Prostate gland (tissue), 2 donors: ENCODE results near the gene APC. TPM values are rescaled to one million over a fixed set of nuclear protein-coding genes. Genes with fewer than 3 reads are reported as not detected.

Experiments used
- DNase-seq: peaks from one replicate; pipeline ENCODE4 v3.0.0-alpha.2; 2019; ENCODE audit warnings: low spot score
- H3K27ac ChIP-seq, 2 donors: fragments of 200-600 bp; sonication (generic); 2 replicates each; pipeline ENCODE4 v1.5.1; 2017 to 2019
- H3K27me3 ChIP-seq: fragments of 200-600 bp; sonication (generic); replicated peaks from 2 replicates; pipeline ENCODE4 v1.5.1; 2019; ENCODE audit not compliant: insufficient read depth
- H3K36me3 ChIP-seq, 2 donors: fragments of 200-600 bp; sonication (generic); 1 replicate in 1 of 2; 2 replicates in 1 of 2; pipeline versions ENCODE4 v1.5.1 to v1.8.1; 2017 to 2019
- H3K4me1 ChIP-seq: fragments of 200-600 bp; sonication (generic); replicated peaks from 2 replicates; pipeline ENCODE4 v1.5.1; 2019
- H3K4me3 ChIP-seq, 2 donors: fragments of 200-600 bp; sonication (generic); 2 replicates each; pipeline ENCODE4 v1.5.1; 2017 to 2019
- H3K9me3 ChIP-seq: fragments of 200-600 bp; sonication (generic); 2 replicates; pipeline ENCODE4 v1.5.1; 2017
- POLR2A ChIP-seq: fragments of 450-650 bp; IDR thresholded peaks from one replicate; pipeline ENCODE4 v1.6.1; 2016; ENCODE audit warnings: antibody characterized with exemption, mild to moderate bottlenecking
- POLR2AphosphoS5 ChIP-seq: sonication (generic); formaldehyde crosslinking; IDR thresholded peaks from one replicate; pipeline ENCODE4 v1.6.1; 2017; ENCODE audit warnings: antibody characterized with exemption
- WGBS: methylation state at CpG from one replicate; pipeline ENCODE4 v1.1.5; 2018; 5-methylcytosine and 5-hydroxymethylcytosine counted together
- intact Hi-C: fragments of 100-400 bp; cut with DNase I; formaldehyde crosslinking; loops from one replicate; pipeline ENCODE4 v1.14.2; 2022
- total RNA-seq, 2 donors: library from RNA; depleted of rRNA; stranded (reverse); fragments of >200 nt; gene quantifications; one replicate each; pipeline ENCODE4 v1.1.0, GENCODE V29; 2016
- TF ChIP-seq, protein P1 (sequence below), 4 experiments: fragments of 200-600 bp in 2 of 4; fragments of 450-650 bp in 2 of 4; sonication (generic) in 2 of 4; IDR thresholded peaks; 1 replicate in 3 of 4; 2 replicates in 1 of 4; pipeline ENCODE4 v1.5.1; 2016 to 2019; ENCODE audit warnings: antibody characterized with exemption in 4 of 4, mild to moderate bottlenecking in 2 of 4, moderate library complexity in 2 of 4

The APC gene
- total RNA-seq, 2 donors from 2014 or later: 37.6 to 84.1 TPM

- Histone ChIP-seq H3K27ac (no peak overlapping the region), H3K9me3 (no peaks in the 10 kb centered on the region), H3K36me3 (no peaks in the 10 kb centered on the region), H3K27me3 (no peaks in the 10 kb centered on the region), H3K4me3 (no peak overlapping the region), H3K4me1 (no peaks in the 10 kb centered on the region)
- DNase-seq: no peak
- intact Hi-C loops: no loop called here
- TF ChIP-seq, protein P1, sequence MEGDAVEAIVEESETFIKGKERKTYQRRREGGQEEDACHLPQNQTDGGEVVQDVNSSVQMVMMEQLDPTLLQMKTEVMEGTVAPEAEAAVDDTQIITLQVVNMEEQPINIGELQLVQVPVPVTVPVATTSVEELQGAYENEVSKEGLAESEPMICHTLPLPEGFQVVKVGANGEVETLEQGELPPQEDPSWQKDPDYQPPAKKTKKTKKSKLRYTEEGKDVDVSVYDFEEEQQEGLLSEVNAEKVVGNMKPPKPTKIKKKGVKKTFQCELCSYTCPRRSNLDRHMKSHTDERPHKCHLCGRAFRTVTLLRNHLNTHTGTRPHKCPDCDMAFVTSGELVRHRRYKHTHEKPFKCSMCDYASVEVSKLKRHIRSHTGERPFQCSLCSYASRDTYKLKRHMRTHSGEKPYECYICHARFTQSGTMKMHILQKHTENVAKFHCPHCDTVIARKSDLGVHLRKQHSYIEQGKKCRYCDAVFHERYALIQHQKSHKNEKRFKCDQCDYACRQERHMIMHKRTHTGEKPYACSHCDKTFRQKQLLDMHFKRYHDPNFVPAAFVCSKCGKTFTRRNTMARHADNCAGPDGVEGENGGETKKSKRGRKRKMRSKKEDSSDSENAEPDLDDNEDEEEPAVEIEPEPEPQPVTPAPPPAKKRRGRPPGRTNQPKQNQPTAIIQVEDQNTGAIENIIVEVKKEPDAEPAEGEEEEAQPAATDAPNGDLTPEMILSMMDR (IDR thresholded peaks at IDR 0.05): no peak
- no peak for TF ChIP-seq POLR2A
- TF ChIP-seq POLR2AphosphoS5: no peak
- 80% methylated on average over 3 of the region's 3 CpGs for WGBS
Measured at GRCh38 chr5:112776301-112776856, 38.7 kb downstream of the APC start.

DNA sequence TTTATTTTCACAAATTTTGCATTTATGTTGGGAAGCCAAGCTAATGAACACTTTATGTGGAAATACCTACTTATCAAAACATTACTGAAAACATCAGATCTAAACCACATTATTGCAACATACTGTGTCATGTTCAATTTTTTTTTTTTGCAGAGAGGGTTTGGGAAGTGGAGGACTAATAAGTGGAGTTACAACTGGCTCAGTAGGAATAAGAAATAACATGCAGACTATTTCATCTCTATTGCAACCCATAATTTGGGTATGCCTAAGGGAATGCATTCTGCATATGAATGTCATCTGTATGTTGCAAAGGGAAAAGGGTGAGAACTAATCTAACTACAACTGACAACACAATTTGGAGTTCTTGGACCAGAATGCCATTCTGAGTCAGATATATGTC, 41.8 kb downstream of the APC start:
- no peak for DNase-seq
- TF ChIP-seq, protein P1 (IDR thresholded peaks at IDR 0.05): no peak
- TF ChIP-seq POLR2A (no peak), POLR2AphosphoS5 (no peak)
- Histone ChIP-seq H3K4me1 (no peaks in the 10 kb centered on the region), H3K36me3 (no peaks in the 10 kb centered on the region), H3K27me3 (no peaks in the 10 kb centered on the region), H3K4me3 (no peak overlapping the region), H3K27ac (no peak overlapping the region), H3K9me3 (no peaks in the 10 kb centered on the region)
- intact Hi-C loops: no loop called here

DNA sequence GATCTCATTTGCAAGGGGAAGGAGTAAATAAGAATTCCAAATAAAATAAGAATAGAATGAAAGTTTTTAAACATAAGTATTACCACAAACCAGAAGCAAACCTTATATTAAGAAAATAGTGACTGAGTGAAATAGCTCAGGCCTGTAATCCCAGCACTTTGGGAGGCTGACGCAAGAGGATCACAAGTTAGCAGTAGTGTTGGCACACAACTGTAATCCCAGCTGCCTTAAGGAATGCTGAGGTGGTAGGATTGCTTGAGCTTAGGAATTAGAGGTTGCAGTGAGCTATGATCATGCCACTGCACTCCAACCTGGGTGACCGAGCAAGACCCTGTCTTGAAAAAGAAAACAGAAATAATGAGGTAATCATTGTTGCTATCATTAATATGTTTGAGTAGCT, 47.0 kb downstream of the APC start:
- 100% methylated on average over 2 of the region's 2 CpGs for WGBS
- no peak overlapping the region for H3K4me3 ChIP-seq
- no peak overlapping the region for H3K27ac ChIP-seq
- no peak for TF ChIP-seq POLR2A
- no peak for TF ChIP-seq POLR2AphosphoS5
- TF ChIP-seq, protein P1 (IDR thresholded peaks at IDR 0.05): no peak
- no peaks in the 10 kb centered on the region for H3K27me3 ChIP-seq
- intact Hi-C loops: no loop called here
- H3K36me3 ChIP-seq: no peaks in the 10 kb centered on the region
- DNase-seq: no peak
- H3K4me1 ChIP-seq: no peaks in the 10 kb centered on the region
- H3K9me3 ChIP-seq: no peaks in the 10 kb centered on the region

DNA sequence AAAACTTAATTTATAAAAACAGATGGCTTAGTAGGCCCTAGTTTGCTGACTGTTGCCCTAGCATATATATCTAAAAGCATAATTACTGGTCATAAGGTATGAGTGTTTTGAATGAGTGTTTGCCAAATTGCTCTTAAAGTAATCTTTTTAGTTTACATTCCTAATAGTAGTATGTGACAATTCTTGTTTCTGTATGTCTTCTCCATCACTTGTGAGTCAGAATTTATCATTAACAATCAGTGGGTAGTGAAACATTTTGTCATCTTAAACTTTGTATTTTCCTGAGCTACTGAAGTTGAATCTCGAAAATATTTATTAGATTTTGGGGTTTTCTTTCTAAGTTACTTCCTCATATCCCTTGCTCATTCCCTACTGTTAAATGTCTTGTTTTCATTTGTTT, 49.6 kb downstream of the APC start:
- H3K27me3 ChIP-seq: no peaks in the 10 kb centered on the region
- WGBS: 62% methylated on average over 1 of the region's 1 CpG
- no peak overlapping the region for H3K4me3 ChIP-seq
- TF ChIP-seq POLR2A: no peak
- no peak for TF ChIP-seq POLR2AphosphoS5
- TF ChIP-seq, protein P1 (IDR thresholded peaks at IDR 0.05): no peak
- intact Hi-C loops: no loop called here
- H3K27ac ChIP-seq: no peak overlapping the region
- no peak for DNase-seq
- H3K36me3 ChIP-seq: no peaks in the 10 kb centered on the region
- H3K4me1 ChIP-seq: no peaks in the 10 kb centered on the region
- H3K9me3 ChIP-seq: no peaks in the 10 kb centered on the region

DNA sequence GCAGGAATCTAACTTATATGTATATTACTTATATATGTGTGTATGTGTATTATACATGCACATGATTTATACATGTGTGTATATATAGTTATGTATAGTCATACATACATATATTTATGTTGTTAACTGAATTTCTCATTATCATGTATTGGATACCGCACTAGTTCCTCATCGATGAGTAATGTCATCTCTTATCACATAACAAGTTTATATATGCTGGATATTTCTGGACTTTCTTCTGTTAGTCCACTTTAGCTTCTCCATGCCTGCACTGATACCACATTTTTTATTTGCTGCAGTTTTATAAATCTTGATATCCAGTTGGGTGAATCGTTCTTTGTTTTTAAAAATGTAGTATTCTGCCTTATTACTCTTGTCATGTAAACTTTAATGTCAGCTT, 50.2 kb downstream of the APC start:
- TF ChIP-seq POLR2AphosphoS5 (no peak), POLR2A (no peak)
- TF ChIP-seq, protein P1 (IDR thresholded peaks at IDR 0.05): no peak
- Histone ChIP-seq H3K36me3 (no peaks in the 10 kb centered on the region), H3K4me3 (no peak overlapping the region), H3K27me3 (no peaks in the 10 kb centered on the region), H3K27ac (no peak overlapping the region), H3K9me3 (no peaks in the 10 kb centered on the region), H3K4me1 (no peaks in the 10 kb centered on the region)
- intact Hi-C loops: no loop called here
- 89% methylated on average over 3 of the region's 3 CpGs for WGBS
- DNase-seq: no peak
